Measurements from ENCODE around the gene CHST11. TPM values are rescaled to one million over a fixed set of nuclear protein-coding genes. Genes with fewer than 3 reads are reported as not detected.

Gene CHST11
- total RNA-seq, 1 donor: 8.2 TPM

GRCh38 chr12:104630230-104630670, 173.5 kb downstream of the CHST11 start:
- TF ChIP-seq CTCF (IDR thresholded peaks at IDR 0.05; ENCODE audit: insufficient read depth, low read depth, low read length): no peak
- no peak for DNase-seq (ENCODE audit: low read depth)
- no peak overlapping the region for H3K4me3 ChIP-seq (ENCODE audit: low read depth, low read length)

- H3K4me3 ChIP-seq (ENCODE audit: low read depth, low read length): no peak overlapping the region
- DNase-seq (ENCODE audit: low read depth): no peak
- TF ChIP-seq CTCF (IDR thresholded peaks at IDR 0.05; ENCODE audit: insufficient read depth, low read depth, low read length): no peak
Observed at GRCh38 chr12:104631867-104632266, 175.1 kb downstream of the CHST11 start.

- TF ChIP-seq CTCF (IDR thresholded peaks at IDR 0.05; ENCODE audit: insufficient read depth, low read depth, low read length): peak; percentile 3
- DNase-seq (ENCODE audit: low read depth): peak; percentile 74
- no peak overlapping the region for H3K4me3 ChIP-seq (ENCODE audit: low read depth, low read length)
Observed at GRCh38 chr12:104632724-104633201, 176.0 kb downstream of the CHST11 start.

GRCh38 chr12:104634044-104634443, 177.3 kb downstream of the CHST11 start:
- no peak for DNase-seq (ENCODE audit: low read depth)
- TF ChIP-seq CTCF (IDR thresholded peaks at IDR 0.05; ENCODE audit: insufficient read depth, low read depth, low read length): no peak
- H3K4me3 ChIP-seq (ENCODE audit: low read depth, low read length): no peak overlapping the region

- TF ChIP-seq CTCF (IDR thresholded peaks at IDR 0.05; ENCODE audit: insufficient read depth, low read depth, low read length): no peak
Observed at GRCh38 chr12:104634852-104635251, 178.1 kb downstream of the CHST11 start.

GRCh38 chr12:104635607-104636343, 179.0 kb downstream of the CHST11 start:
- no peak for DNase-seq (ENCODE audit: low read depth)
- no peak for TF ChIP-seq CTCF (IDR thresholded peaks at IDR 0.05; ENCODE audit: insufficient read depth, low read depth, low read length)
- no peak overlapping the region for H3K4me3 ChIP-seq (ENCODE audit: low read depth, low read length)

More at GRCh38 chr12:104634852-104635251, 178.1 kb downstream of the CHST11 start:
- no peak overlapping the region for H3K4me3 ChIP-seq (ENCODE audit: low read depth, low read length)
- DNase-seq (ENCODE audit: low read depth): no peak

Measured in fibroblast of villous mesenchyme (primary cell).